Activated CD4-positive, alpha-beta memory T cell treated with anti-CD3 and anti-CD28 coated beads, Interleukin-2, amount 10 ng/mL, durations not matched to agents 7 days and 5 days (primary cell): Measurements from ENCODE around the gene TEX54. TPM values are rescaled to one million over a fixed set of nuclear protein-coding genes. Genes with fewer than 3 reads are reported as not detected.

Experiments used
- CTCF ChIA-PET: fragments of 350-600 bp; sonication (Branson Sonifier 250); formaldehyde crosslinking; loops from one replicate; lab custom pipeline; 2021; ENCODE audit warnings: antibody characterized with exemption, inconsistent platforms; lab: Charles Lee
- POLR2A ChIA-PET: fragments of 350-600 bp; sonication (Branson Sonifier 250); formaldehyde crosslinking; loops from one replicate; lab custom pipeline; 2021; ENCODE audit warnings: antibody characterized with exemption; lab: Charles Lee
- DNase-seq: peaks from one replicate; pipeline ENCODE4 v3.0.0-alpha.2; 2020
- H3K27ac Mint-ChIP-seq: one replicate; pipeline ENCODE4 v1.8.0; 2021; ENCODE audit warnings: mild to moderate bottlenecking, mixed read lengths
- H3K27me3 Mint-ChIP-seq: one replicate; pipeline ENCODE4 v1.8.0; 2021; ENCODE audit warnings: mixed read lengths
- H3K36me3 Mint-ChIP-seq: one replicate; pipeline ENCODE4 v1.8.0; 2021; ENCODE audit warnings: low read depth, mixed read lengths
- H3K4me1 Mint-ChIP-seq: one replicate; pipeline ENCODE4 v1.8.0; 2021; ENCODE audit warnings: mixed read lengths
- H3K4me3 Mint-ChIP-seq: one replicate; pipeline ENCODE4 v1.8.0; 2021; ENCODE audit warnings: mild to moderate bottlenecking, mixed read lengths
- H3K9me3 Mint-ChIP-seq: one replicate; pipeline ENCODE4 v1.8.0; 2021; ENCODE audit warnings: mixed read lengths
- total RNA-seq, 2 experiments: library from RNA; stranded (reverse); gene quantifications; one replicate each; pipeline ENCODE4 v1.2.3, GENCODE V29; 2021

TEX54 gene
- total RNA-seq, 2 experiments from 2014 or later, result not detected

DNA sequence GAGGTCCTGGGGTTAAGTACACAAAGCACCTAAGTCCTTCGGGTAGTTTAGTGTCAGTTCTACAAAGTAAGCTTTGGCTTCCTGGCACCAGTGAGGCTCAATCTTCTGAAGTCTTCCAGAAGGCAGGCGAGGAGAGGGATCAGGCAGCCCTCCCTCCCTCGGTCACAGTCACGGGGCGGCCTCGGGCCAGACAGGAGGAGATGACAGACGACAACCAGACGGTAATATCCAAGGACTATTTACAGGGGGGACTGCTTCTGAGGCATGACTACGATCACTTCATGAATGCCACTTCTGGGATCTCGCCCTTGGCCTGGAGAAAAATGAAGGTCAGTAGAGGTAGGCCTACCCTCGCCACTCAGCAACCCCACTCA is 40.5 kb downstream of the TEX54 start:
- Mint-ChIP-seq H3K27me3 (no peaks in the 10 kb centered on the region), H3K4me1 (peaks cover 46% of the 10 kb centered on the region), H3K9me3 (no peaks in the 10 kb centered on the region), H3K36me3 (peaks cover 69% of the 10 kb centered on the region), H3K27ac (peak overlapping the region; percentile 97), H3K4me3 (peak overlapping the region; percentile 90)
- DNase-seq, result no peak
- ChIA-PET POLR2A (interaction anchor here (1.0 to 11.3 kb wide), 10 partner anchors 9 to 127 kb away, joined by 3 to 224 read pairs (median 6); partner anchors contain the start of genes C11orf98, CSKMT, NXF1 and SLC3A2), CTCF (interaction anchor here (1.0 to 1.4 kb wide), 3 partner anchors 9 to 70 kb away, joined by 3 to 5 read pairs (median 5); no protein-coding TSS in a partner anchor)

DNA sequence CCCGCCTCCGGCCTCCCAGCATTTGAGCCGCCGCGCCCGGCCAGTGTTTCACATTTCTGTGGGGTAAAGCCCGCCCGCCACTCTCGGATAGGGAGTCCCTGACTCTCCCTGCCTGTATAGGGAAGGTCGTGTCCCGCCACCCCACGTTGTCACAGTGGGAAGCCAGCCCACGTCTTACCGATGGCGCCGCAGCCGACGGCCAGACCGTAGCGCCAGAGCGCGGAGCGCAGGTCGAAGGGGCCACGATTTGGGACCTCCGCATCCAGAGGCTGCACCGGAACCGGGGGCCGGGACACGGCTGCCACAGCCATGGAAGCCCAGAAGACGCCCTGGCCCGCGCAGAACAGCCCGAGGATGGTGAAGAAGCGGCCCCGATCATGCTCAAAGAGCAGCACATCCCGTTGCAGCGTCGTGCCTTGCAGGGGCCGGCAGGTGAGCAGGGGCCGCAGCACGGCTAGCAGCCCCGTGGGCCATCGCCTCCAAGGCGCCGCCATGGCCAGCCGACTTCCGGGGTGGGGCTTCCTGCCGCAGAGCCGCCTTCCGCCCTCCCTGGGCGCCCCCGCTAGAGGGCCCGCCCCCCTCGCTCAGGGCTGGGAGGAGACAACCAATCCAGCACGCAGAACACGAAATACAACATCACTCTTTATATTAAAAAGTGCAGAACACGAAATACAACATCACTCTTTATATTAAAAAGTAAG is 41.0 kb downstream of the TEX54 start, which contains the start of gene TMEM223:
TSS of gene TMEM223 (minus strand) at position 506 of the 701 bp plus-strand sequence. CDS start at position 494, 12 bp downstream.
- H3K4me3 Mint-ChIP-seq, result peak within 1 kb of the TSS; percentile 90
- CTCF ChIA-PET, result interaction anchor here (0.7 to 2.4 kb wide), 8 partner anchors 10 to 114 kb away, joined by 3 to 7 read pairs (median 4); partner anchors contain the start of genes NXF1 and ZBTB3

DNA sequence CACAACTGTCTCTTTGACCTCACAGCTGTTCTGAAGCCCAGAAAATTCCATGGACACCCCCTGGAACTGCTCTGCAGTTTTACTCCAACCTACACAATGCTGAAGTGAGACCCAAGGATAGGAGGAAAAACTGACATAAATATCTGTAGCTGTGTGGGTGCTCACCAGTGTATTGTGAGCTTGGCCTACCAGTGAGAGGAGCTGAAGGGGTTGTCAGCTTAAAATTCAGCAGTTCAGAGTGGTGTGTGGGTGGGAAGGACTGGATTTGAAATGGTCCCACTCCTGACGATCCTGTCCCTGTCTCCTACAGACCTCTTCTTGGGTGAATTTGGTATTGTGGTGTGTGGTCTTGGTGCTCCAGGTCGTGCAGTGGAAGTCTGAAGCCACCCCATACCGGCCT is 43.1 kb downstream of the TEX54 start:
- ChIA-PET POLR2A (interaction anchor here (1.2 to 11.3 kb wide), 11 partner anchors 11 to 143 kb away, joined by 3 to 224 read pairs (median 44); partner anchors contain the start of genes GANAB, HNRNPUL2, NXF1 and POLR2G), CTCF (interaction anchor here (1.0 to 2.4 kb wide), 3 partner anchors 16 to 92 kb away, joined by 3 to 7 read pairs (median 4); partner anchors contain the start of genes NXF1 and ZBTB3)
- H3K27me3 Mint-ChIP-seq, result no peaks in the 10 kb centered on the region
- H3K4me1 Mint-ChIP-seq, result peaks cover 55% of the 10 kb centered on the region
- H3K36me3 Mint-ChIP-seq, result peaks cover 52% of the 10 kb centered on the region
- no peak for DNase-seq
- H3K9me3 Mint-ChIP-seq, result no peaks in the 10 kb centered on the region
- peak overlapping the region; percentile 97 for H3K27ac Mint-ChIP-seq
- peak overlapping the region; percentile 95 for H3K4me3 Mint-ChIP-seq

More for the DNA sequence above, 41.0 kb downstream of the TEX54 start, which contains the start of gene TMEM223:
- Mint-ChIP-seq H3K4me1 (peaks cover 46% of the 10 kb centered on the region), H3K36me3 (peaks cover 67% of the 10 kb centered on the region), H3K27ac (peak within 1 kb of the TSS; percentile 97), H3K9me3 (no peaks in the 10 kb centered on the region), H3K27me3 (no peaks in the 10 kb centered on the region)
- POLR2A ChIA-PET, result interaction anchor here (1.0 to 11.3 kb wide), 16 partner anchors 9 to 179 kb away, joined by 3 to 224 read pairs (median 6); partner anchors contain the start of genes C11orf98, CSKMT, EML3 and NXF1
- DNase-seq, result peak; percentile 92

DNA sequence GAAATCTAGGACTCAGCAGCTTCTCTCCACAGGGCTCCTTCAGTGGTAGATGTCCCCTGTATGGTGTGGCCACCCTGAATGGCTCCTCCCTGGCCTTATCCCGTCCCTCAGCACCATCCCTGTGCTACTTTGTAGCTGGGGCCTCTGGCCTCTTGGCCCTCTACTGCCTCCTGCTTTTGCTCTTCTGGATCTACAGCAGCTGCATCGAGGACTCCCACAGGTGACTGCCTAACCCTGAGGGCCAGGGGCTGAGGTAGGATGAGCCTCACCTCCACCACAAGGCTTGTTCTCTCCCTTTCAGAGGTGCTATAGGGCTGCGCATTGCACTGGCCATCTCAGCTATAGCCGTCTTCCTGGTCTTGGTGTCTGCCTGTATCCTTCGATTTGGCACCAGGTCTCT is 43.6 kb downstream of the TEX54 start:
- H3K4me3 Mint-ChIP-seq, result peak overlapping the region; percentile 95
- H3K27me3 Mint-ChIP-seq, result no peaks in the 10 kb centered on the region
- no peaks in the 10 kb centered on the region for H3K9me3 Mint-ChIP-seq
- H3K27ac Mint-ChIP-seq, result peak overlapping the region; percentile 97
- H3K36me3 Mint-ChIP-seq, result peaks cover 46% of the 10 kb centered on the region
- DNase-seq, result no peak
- CTCF ChIA-PET, result interaction anchor here (1.0 to 5.0 kb wide), 7 partner anchors 16 to 108 kb away, joined by 3 to 108 read pairs (median 7); partner anchors contain the start of genes NXF1, STX5, TAF6L and TEX54
- peaks cover 53% of the 10 kb centered on the region for H3K4me1 Mint-ChIP-seq
- POLR2A ChIA-PET, result interaction anchor here (1.2 to 11.3 kb wide), 16 partner anchors 8 to 143 kb away, joined by 3 to 224 read pairs (median 34); partner anchors contain the start of genes GANAB, HNRNPUL2, NXF1 and POLR2G

DNA sequence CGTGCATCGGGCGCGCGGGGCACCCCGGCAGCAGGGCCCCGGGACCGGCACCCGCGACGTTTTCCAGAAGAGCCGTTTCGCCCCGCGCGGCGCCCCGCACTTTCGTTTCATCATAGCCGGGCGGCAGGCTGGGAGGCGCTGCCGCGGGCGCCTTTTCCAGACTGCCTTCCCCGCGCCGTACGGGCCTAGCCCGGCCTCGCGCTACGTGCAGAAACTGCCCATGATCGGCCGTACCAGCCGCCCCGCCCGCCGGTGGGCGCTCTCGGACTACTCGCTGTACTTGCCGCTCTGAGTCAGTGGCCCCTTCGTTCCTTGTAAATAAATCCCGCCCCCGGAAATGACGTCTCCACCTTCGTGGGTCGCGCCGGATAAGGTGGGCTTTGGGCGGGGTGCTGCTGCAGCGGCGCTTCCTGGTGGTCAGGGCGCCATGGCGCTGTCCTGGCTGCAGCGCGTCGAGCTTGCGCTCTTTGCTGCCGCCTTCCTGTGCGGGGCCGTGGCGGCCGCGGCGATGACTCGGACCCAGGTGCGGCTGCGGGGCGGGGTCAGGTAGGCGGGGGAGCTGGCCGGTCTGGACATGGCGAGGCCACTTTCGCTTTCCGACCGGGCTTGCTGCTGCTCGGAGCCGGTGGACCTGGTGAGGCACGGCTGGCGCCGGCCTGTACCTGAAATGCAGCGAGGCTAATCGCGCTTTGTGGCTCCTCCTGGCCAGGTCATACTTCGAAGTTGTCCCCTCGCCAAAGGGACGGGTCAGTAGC is 45.5 kb downstream of the TEX54 start, which contains the start of gene TMEM179B:
TSS of gene TMEM179B (plus strand) at position 398 of the 755 bp plus-strand sequence. CDS start at position 428, 30 bp downstream.
- Mint-ChIP-seq H3K36me3 (peaks cover 44% of the 10 kb centered on the region), H3K4me1 (peaks cover 47% of the 10 kb centered on the region), H3K9me3 (no peaks in the 10 kb centered on the region), H3K27me3 (no peaks in the 10 kb centered on the region), H3K4me3 (peak within 1 kb of the TSS; percentile 95), H3K27ac (peak within 1 kb of the TSS; percentile 97)
- POLR2A ChIA-PET, result interaction anchor here (0.6 to 11.3 kb wide), 39 partner anchors 10 to 363 kb away, joined by 3 to 224 read pairs (median 7); partner anchors contain the start of genes B3GAT3, GNG3, HNRNPUL2 and INTS5
- CTCF ChIA-PET, result interaction anchor here (0.7 to 5.0 kb wide), 43 partner anchors 7 to 362 kb away, joined by 3 to 108 read pairs (median 5); partner anchors contain the start of genes C11orf98, CSKMT, GNG3 and HNRNPUL2
- DNase-seq, result peak; percentile 98

DNA sequence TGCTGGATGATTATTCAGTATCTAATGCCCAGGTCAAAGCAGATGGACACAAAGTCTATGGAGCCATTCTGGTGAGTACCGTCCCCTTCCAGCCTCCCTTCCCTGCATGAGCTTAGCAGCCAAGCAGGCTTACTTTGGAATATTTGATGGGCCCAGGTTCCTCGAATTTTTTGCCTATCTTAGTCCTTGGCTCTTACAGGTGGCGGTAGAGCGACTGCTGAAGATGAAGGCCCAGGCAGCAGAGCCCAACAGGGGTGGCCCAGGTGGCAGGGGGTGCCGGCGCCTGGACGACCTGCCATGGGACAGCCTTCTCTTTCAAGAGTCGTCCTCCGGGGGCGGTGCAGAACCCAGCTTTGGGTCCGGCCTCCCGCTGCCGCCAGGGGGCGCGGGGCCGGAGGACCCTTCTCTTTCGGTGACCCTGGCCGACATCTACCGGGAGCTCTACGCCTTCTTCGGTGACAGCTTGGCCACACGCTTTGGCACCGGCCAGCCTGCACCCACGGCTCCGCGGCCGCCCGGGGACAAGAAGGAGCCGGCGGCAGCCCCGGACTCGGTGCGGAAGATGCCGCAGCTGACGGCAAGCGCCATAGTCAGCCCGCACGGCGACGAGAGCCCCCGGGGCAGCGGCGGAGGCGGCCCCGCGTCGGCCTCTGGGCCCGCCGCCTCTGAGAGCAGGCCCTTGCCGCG is 46.2 kb downstream of the TEX54 start:
- Mint-ChIP-seq H3K36me3 (peaks cover 39% of the 10 kb centered on the region), H3K4me1 (peaks cover 43% of the 10 kb centered on the region), H3K27ac (peak overlapping the region; percentile 85), H3K9me3 (no peaks in the 10 kb centered on the region), H3K4me3 (peak overlapping the region; percentile 83), H3K27me3 (no peaks in the 10 kb centered on the region)
- DNase-seq, result peak; percentile 89
- POLR2A ChIA-PET, result interaction anchor here (0.8 to 11.3 kb wide), 31 partner anchors 10 to 195 kb away, joined by 3 to 224 read pairs (median 10); partner anchors contain the start of genes B3GAT3, GNG3, HNRNPUL2 and INTS5
- CTCF ChIA-PET, result interaction anchor here (0.7 to 5.0 kb wide), 47 partner anchors 8 to 362 kb away, joined by 3 to 108 read pairs (median 5); partner anchors contain the start of genes C11orf98, CSKMT, GNG3 and HNRNPUL2

DNA sequence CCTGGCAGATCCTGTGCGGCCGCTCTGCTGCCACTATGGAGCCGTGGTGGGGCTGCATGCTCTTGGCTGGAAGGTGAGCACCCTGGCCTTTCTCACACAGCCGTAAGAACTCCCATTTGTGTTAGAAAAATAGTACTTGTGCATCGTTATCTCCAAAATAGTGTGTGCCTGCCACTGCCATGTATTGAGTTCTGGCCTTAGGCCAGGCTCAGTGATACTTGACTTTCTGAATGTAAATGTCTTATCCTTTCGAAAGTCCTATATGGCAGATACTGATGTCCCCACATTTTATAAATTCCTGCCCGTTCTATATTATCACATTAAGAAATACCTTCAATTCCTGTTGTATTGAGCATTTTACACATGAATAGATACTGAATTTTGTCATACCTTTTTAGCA is 49.9 kb downstream of the TEX54 start:
- Mint-ChIP-seq H3K27me3 (no peaks in the 10 kb centered on the region), H3K27ac (no peak overlapping the region), H3K4me3 (no peak overlapping the region), H3K9me3 (no peaks in the 10 kb centered on the region), H3K4me1 (peaks cover 12% of the 10 kb centered on the region), H3K36me3 (peaks cover 18% of the 10 kb centered on the region)
- ChIA-PET POLR2A (interaction anchor here (0.6 kb wide), 1 partner anchor 58 kb away, joined by 3 read pairs; no protein-coding TSS in a partner anchor), CTCF (no interaction called here)
- no peak for DNase-seq

Other genes with a start within 250 kb of the TEX54 start
- 10 to 100 TPM; 23.7 to 25.2 TPM for gene TUT1, start 241.3 kb downstream of the TEX54 start, total RNA-seq
- gene MTA2, start 231.0 kb downstream of the TEX54 start, total RNA-seq, result 100 to 1,000 TPM; 226 TPM
- gene EML3, start 220.1 kb downstream of the TEX54 start, total RNA-seq, result 100 to 1,000 TPM; 121 to 122 TPM
- gene ROM1, start 219.6 kb downstream of the TEX54 start, total RNA-seq, result 1 to 10 TPM; 1.6 to 2.2 TPM
- 10 to 100 TPM; 58.9 to 67.1 TPM for gene B3GAT3, start 210.9 kb downstream of the TEX54 start, total RNA-seq
- 100 to 1,000 TPM; 278 to 284 TPM for gene GANAB, start 186.2 kb downstream of the TEX54 start, total RNA-seq
- 10 to 100 TPM; 30.6 to 32.1 TPM for gene INTS5, start 179.5 kb downstream of the TEX54 start, total RNA-seq
- gene C11orf98, start 167.6 kb downstream of the TEX54 start, total RNA-seq, result 10 to 100 TPM; 88.4 to 93.5 TPM
- 10 to 100 TPM; 16.6 to 18.3 TPM for gene CSKMT, start 167.5 kb downstream of the TEX54 start, total RNA-seq
- gene UQCC3, start 161.2 kb downstream of the TEX54 start, total RNA-seq, result 1 to 10 TPM; 7.9 to 8.2 TPM
- gene LBHD1, start 160.6 kb downstream of the TEX54 start, total RNA-seq, result 10 to 100 TPM; 17.2 to 18.3 TPM
- 100 to 1,000 TPM; 135 to 139 TPM for gene UBXN1, start 153.8 kb downstream of the TEX54 start, total RNA-seq
- under 1 TPM; 0.18 to 0.20 TPM for gene LRRN4CL, start 143.3 kb downstream of the TEX54 start, total RNA-seq
- 10 to 100 TPM; 24.2 to 28.9 TPM for gene BSCL2, start 125.4 kb downstream of the TEX54 start, total RNA-seq
- gene GNG3, start 125.2 kb downstream of the TEX54 start, total RNA-seq, result not detected
- 10 to 100 TPM; 65.1 to 65.3 TPM for gene HNRNPUL2, start 105.4 kb downstream of the TEX54 start, total RNA-seq
- gene TTC9C, start 104.4 kb downstream of the TEX54 start, total RNA-seq, result 10 to 100 TPM; 48.3 to 48.4 TPM
- gene ZBTB3, start 78.7 kb downstream of the TEX54 start, total RNA-seq, result 10 to 100 TPM; 13.3 to 13.4 TPM
- gene POLR2G, start 71.3 kb downstream of the TEX54 start, total RNA-seq, result 10 to 100 TPM; 89.2 to 94.1 TPM
- 10 to 100 TPM; 15.2 to 16.0 TPM for gene TAF6L, start 61.4 kb downstream of the TEX54 start, total RNA-seq
- gene TMEM179B, start 45.4 kb downstream of the TEX54 start, total RNA-seq, result 10 to 100 TPM; 46.9 to 48.2 TPM
- gene TMEM223, start 40.8 kb downstream of the TEX54 start, total RNA-seq, result 10 to 100 TPM; 18.0 to 21.0 TPM
- 10 to 100 TPM; 80.3 to 82.4 TPM for gene NXF1, start 27.4 kb downstream of the TEX54 start, total RNA-seq
- gene STX5, start 790 bp downstream of the TEX54 start, total RNA-seq, result 10 to 100 TPM; 40.6 to 41.6 TPM
- 10 to 100 TPM; 46.1 to 48.4 TPM for gene WDR74, start 6.7 kb upstream of the TEX54 start, total RNA-seq
- gene SLC3A2, start 48.1 kb upstream of the TEX54 start, total RNA-seq, result 100 to 1,000 TPM; 262 to 279 TPM
- gene CHRM1, start 88.5 kb upstream of the TEX54 start, total RNA-seq, result not detected
- not detected for gene SLC22A6, start 152.1 kb upstream of the TEX54 start, total RNA-seq
- not detected for gene SLC22A8, start 183.0 kb upstream of the TEX54 start, total RNA-seq